Endodermal cell (in vitro differentiated cells): ENCODE data around the gene LHFPL2. TPM values are rescaled to one million over a fixed set of nuclear protein-coding genes. Genes with fewer than 3 reads are reported as not detected.

Experiments used
- DNase-seq: peaks from one replicate; pipeline ENCODE4 v3.0.0-alpha.2; 2017
- H3K27ac ChIP-seq: 2 replicates; pipeline ENCODE4 v1.5.1; 2013; ENCODE audit warnings: mild to moderate bottlenecking, low read depth, low read length, moderate library complexity
- H3K27me3 ChIP-seq: 2 replicates; pipeline ENCODE4 v1.6.1; 2013; ENCODE audit warnings: mild to moderate bottlenecking, low read length, moderate library complexity; ENCODE audit not compliant: insufficient read depth, control insufficient read depth, poor library complexity, severe bottlenecking
- H3K36me3 ChIP-seq: 2 replicates; pipeline ENCODE4 v1.7.0; 2013; ENCODE audit warnings: mild to moderate bottlenecking, low read length, moderate library complexity; ENCODE audit not compliant: control insufficient read depth, insufficient read depth
- H3K4me1 ChIP-seq: one replicate; pipeline ENCODE4 v1.7.0; 2013; ENCODE audit warnings: low read length; ENCODE audit not compliant: control insufficient read depth, insufficient read depth
- H3K4me3 ChIP-seq: 2 replicates; pipeline ENCODE4 v1.5.1; 2013; ENCODE audit warnings: mild to moderate bottlenecking, low read length, moderate library complexity
- H3K9ac ChIP-seq: 2 replicates; pipeline ENCODE4 v1.6.1; 2013; ENCODE audit warnings: mild to moderate bottlenecking, low read length, moderate library complexity; ENCODE audit not compliant: poor library complexity, severe bottlenecking; ENCODE audit errors: extremely low read depth
- H3K9me3 ChIP-seq: 2 replicates; pipeline ENCODE4 v1.6.1; 2013; ENCODE audit warnings: mild to moderate bottlenecking, low read length, moderate library complexity; ENCODE audit not compliant: control insufficient read depth
- H3K27ac Mint-ChIP-seq: 2 replicates; pipeline ENCODE4 v1.8.0; 2020; ENCODE audit warnings: mixed read lengths
- H3K27me3 Mint-ChIP-seq: 2 replicates; pipeline ENCODE4 v1.8.0; 2021; ENCODE audit warnings: mild to moderate bottlenecking, mixed read lengths; ENCODE audit not compliant: insufficient read depth
- H3K36me3 Mint-ChIP-seq: 2 replicates; pipeline ENCODE4 v1.8.0; 2020; ENCODE audit warnings: low read depth, mixed read lengths
- H3K4me1 Mint-ChIP-seq: 2 replicates; pipeline ENCODE4 v1.8.0; 2020; ENCODE audit warnings: mixed read lengths
- H3K4me3 Mint-ChIP-seq: 2 replicates; pipeline ENCODE4 v1.8.0; 2020; ENCODE audit warnings: mild to moderate bottlenecking, moderate library complexity, mixed read lengths
- H3K9me3 Mint-ChIP-seq: 2 replicates; pipeline ENCODE4 v1.8.0; 2020; ENCODE audit warnings: mild to moderate bottlenecking, mixed read lengths
- WGBS, 2 experiments: methylation state at CpG; one replicate each; pipeline versions ENCODE4 v1.1.5 to v1.1.7; 2013; ENCODE audit warnings: missing lambda C conversion rate in 2 of 2, mixed read lengths in 1 of 2; ENCODE audit not compliant: insufficient coverage in 1 of 2, insufficient read length in 1 of 2; 5-methylcytosine and 5-hydroxymethylcytosine counted together
- total RNA-seq, 2 donors: library from RNA; stranded (reverse); fragmentation: NEBNext Ultra II Directional in 1 of 2; extraction: Animal tissue kit (Norgen Biotek cat#: 25700) in 1 of 2; gene quantifications; 2 replicates in 1 of 2; 3 replicates in 1 of 2; pipeline ENCODE4 v1.2.1, GENCODE V29; 2021
- TF ChIP-seq, protein P1 (sequence below): fragments of 200-600 bp; sonication (generic); conservative IDR thresholded peaks from 2 replicates; pipeline ENCODE4 v1.5.0; 2021; ENCODE audit warnings: antibody characterized with exemption, mild to moderate bottlenecking

The LHFPL2 gene
- total RNA-seq, 2 donors from 2014 or later = 136 to 238 TPM

DNA sequence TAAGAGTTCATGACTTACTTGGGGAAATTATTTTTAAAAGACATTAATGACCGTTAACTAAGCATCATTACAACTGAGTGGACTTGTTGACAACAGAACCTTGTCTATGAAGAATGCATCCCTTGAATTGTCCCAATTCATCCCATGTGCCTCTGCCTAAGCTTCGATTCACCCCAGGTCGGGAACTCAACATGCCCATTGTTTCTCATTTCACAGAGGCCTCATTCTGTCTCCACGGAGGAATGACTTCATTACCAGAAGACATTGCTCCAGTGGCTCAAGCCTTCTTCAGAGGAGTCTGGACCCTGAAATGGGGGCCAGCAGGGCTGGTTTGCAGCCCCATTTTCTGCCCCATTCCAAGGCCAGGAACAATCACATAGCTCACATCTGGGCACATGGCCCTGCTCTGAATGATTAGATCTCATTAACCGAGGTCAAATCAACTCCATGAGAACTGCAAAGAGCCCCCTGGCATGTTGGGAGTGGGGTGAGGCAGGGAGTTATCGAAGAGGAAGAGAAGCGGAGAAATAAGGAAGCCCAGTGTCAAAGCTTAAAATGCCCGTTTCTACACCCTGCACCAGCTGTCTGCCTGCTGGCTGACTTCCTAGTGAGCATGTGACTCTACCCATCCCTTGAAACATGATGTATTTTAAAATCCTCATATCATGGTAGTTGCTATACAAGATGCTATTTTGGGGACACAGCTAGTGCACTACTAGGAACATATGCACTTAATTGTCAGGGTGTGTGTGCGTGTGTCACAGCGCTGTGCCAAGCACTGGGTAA, 137.3 kb downstream of the LHFPL2 start:
- H3K4me3 Mint-ChIP-seq = no peak overlapping the region
- H3K36me3 Mint-ChIP-seq = peaks cover 58% of the 10 kb centered on the region
- TF ChIP-seq, protein P1, sequence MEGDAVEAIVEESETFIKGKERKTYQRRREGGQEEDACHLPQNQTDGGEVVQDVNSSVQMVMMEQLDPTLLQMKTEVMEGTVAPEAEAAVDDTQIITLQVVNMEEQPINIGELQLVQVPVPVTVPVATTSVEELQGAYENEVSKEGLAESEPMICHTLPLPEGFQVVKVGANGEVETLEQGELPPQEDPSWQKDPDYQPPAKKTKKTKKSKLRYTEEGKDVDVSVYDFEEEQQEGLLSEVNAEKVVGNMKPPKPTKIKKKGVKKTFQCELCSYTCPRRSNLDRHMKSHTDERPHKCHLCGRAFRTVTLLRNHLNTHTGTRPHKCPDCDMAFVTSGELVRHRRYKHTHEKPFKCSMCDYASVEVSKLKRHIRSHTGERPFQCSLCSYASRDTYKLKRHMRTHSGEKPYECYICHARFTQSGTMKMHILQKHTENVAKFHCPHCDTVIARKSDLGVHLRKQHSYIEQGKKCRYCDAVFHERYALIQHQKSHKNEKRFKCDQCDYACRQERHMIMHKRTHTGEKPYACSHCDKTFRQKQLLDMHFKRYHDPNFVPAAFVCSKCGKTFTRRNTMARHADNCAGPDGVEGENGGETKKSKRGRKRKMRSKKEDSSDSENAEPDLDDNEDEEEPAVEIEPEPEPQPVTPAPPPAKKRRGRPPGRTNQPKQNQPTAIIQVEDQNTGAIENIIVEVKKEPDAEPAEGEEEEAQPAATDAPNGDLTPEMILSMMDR = no peak
- Histone ChIP-seq H3K27me3 (no peaks in the 10 kb centered on the region), H3K4me3 (no peak overlapping the region), H3K4me1 (peaks cover 29% of the 10 kb centered on the region), H3K36me3 (peaks cover 39% of the 10 kb centered on the region), H3K9ac (no peak overlapping the region), H3K27ac (no peak overlapping the region), H3K9me3 (no peaks in the 10 kb centered on the region)
- no peak for DNase-seq
- H3K9me3 Mint-ChIP-seq = no peaks in the 10 kb centered on the region
- H3K4me1 Mint-ChIP-seq = peaks cover 72% of the 10 kb centered on the region
- 84 to 87% methylated on average over 10 of the region's 10 CpGs for WGBS, 2 experiments
- H3K27ac Mint-ChIP-seq = no peak overlapping the region
- H3K27me3 Mint-ChIP-seq = peaks cover 4% of the 10 kb centered on the region

DNA sequence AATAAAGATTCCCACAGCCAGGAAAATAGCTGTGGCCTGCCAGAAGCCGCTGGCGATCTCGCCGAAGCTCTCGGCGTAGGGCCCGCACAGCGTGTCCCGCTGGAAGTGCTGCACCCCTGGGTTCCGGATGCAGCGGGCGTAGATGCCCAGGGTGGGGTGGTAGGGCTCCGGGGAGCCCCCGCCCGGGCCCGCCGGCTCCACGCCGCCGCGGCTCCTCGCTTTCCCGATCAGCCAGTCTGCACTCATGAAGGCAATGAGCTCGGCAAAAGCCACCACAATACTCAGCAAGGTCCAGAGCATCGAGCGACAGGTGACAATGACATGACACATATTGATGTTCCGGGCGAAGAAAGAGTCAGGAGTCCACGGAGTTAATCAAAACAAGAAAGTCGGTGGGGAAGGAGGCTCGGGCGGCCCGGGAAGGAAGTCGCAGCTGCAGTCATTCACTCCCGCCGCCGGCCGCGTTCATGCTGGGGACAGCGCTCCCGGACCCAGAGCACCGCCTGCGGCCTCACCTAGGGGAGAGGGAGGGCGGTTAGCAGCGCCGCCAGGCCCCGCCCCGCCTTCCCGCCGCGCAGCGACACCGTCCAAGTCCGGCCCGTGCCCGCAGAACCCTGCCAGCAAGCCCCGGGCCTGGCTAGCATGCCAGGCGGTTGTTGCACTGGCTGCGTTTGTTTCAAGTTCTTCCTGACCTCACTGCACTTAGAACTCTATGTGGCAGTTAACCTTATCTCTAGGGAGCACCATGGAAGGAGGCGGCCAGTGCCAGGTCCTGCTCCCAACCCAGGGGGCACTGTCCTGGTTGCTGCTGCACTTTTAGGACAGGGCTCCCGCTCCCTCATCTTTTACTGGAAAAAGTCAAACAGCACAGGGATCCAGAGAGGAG, 138.4 kb downstream of the LHFPL2 start:
- H3K9me3 ChIP-seq = no peaks in the 10 kb centered on the region
- Mint-ChIP-seq H3K9me3 (no peaks in the 10 kb centered on the region), H3K36me3 (peaks cover 56% of the 10 kb centered on the region), H3K27me3 (peaks cover 4% of the 10 kb centered on the region), H3K27ac (no peak overlapping the region), H3K4me1 (peaks cover 83% of the 10 kb centered on the region), H3K4me3 (peak overlapping the region; percentile 39)
- H3K9ac ChIP-seq = no peak overlapping the region
- peak; percentile 87 for DNase-seq
- peaks cover 45% of the 10 kb centered on the region for H3K36me3 ChIP-seq
- 54 to 71% methylated on average over 39 to 61 of the region's 61 CpGs for WGBS, 2 experiments
- no peaks in the 10 kb centered on the region for H3K27me3 ChIP-seq
- no peak overlapping the region for H3K27ac ChIP-seq
- H3K4me3 ChIP-seq = no peak overlapping the region
- H3K4me1 ChIP-seq = peaks cover 39% of the 10 kb centered on the region
- TF ChIP-seq, protein P1 = peak; percentile 70

DNA sequence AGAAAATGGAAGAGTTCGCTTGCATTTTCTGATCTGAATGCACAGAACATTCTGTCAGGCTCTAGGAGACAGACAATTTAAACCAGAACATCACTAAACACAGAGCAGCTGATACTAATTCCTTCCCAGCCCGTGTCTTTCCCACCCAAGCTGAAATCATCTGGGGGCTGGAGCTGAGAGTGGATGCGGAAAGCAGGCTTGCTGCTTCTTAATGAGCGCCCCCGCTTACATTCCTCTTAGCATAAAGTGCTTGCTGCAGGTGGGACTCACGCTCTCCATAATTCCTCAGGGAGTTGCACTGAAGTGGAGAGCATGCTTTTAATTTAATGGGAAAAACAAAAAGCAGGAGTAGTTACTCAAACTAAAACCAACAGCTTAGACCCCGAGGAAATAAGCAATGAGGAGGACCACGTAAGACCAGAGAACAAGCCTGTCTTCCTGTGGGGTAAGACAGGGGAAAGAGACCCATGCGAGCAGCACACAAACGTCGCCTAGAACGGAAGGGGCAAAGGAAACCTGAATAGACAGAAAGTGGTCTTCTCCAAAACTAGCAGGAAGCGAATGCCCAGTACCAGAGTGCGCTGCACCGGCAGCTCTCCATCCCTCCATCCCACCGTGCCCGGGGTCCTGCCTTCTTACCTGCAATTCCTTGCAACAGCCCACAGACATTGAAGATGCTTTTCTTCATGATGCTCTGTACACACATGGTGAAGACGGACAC, 139.3 kb downstream of the LHFPL2 start:
- no peak for DNase-seq
- H3K27me3 ChIP-seq = no peaks in the 10 kb centered on the region
- no peak overlapping the region for H3K27ac ChIP-seq
- peak overlapping the region; percentile 67 for H3K4me3 ChIP-seq
- Mint-ChIP-seq H3K9me3 (no peaks in the 10 kb centered on the region), H3K27me3 (peaks cover 4% of the 10 kb centered on the region), H3K27ac (peak overlapping the region; percentile 76), H3K4me3 (peak overlapping the region; percentile 39), H3K4me1 (peaks cover 84% of the 10 kb centered on the region), H3K36me3 (peaks cover 54% of the 10 kb centered on the region)
- H3K36me3 ChIP-seq = peaks cover 41% of the 10 kb centered on the region
- WGBS, 2 experiments = 91 to 94% methylated on average over 17 to 18 of the region's 18 CpGs
- H3K9ac ChIP-seq = no peak overlapping the region
- peaks cover 39% of the 10 kb centered on the region for H3K4me1 ChIP-seq
- TF ChIP-seq, protein P1 = no peak
- no peaks in the 10 kb centered on the region for H3K9me3 ChIP-seq
